K562 (cell line): ENCODE measurements around the gene FAR2.

Experiments used
- NFIC ChIP-seq: fragments of 450-650 bp; IDR thresholded peaks from 2 replicates; pipeline ENCODE4 v1.6.1; 2017; ENCODE audit warnings: mild to moderate bottlenecking, inconsistent platforms
- POLR2A ChIP-seq: fragments of 450-650 bp; conservative IDR thresholded peaks from 2 replicates; pipeline ENCODE4 v1.6.1; 2016
- SAP30 ChIP-seq: fragments of 200-600 bp; sonication (generic); IDR thresholded peaks from 2 replicates; pipeline ENCODE4 v1.6.1; 2012; ENCODE audit warnings: borderline replicate concordance, low read depth, mild to moderate bottlenecking, moderate library complexity, low read length, control low read depth, inconsistent platforms; ENCODE audit not compliant: insufficient read depth, poor library complexity, severe bottlenecking
- YBX1 ChIP-seq: fragments of 450-650 bp; IDR thresholded peaks from 2 replicates; pipeline ENCODE4 v1.7.1; 2016; ENCODE audit warnings: mild to moderate bottlenecking
- ZNF124 ChIP-seq: sonication (generic); formaldehyde crosslinking; IDR thresholded peaks from 2 replicates; pipeline ENCODE4 v1.8.1; 2022; ENCODE audit warnings: missing genetic modification reagents
- ZNF133 ChIP-seq: fragments of 250-450 bp; sonication (Bioruptor Pico); IDR thresholded peaks from 2 replicates; pipeline ENCODE4 v1.4.0; 2020; ENCODE audit warnings: mild to moderate bottlenecking
- ZNF444 ChIP-seq: fragments of 250-450 bp; sonication (Bioruptor Pico); IDR thresholded peaks from 2 replicates; pipeline ENCODE4 v1.4.0; 2020; ENCODE audit warnings: mild to moderate bottlenecking, moderate library complexity
- ZZZ3 ChIP-seq: fragments of 450-650 bp; IDR thresholded peaks from 2 replicates; pipeline ENCODE4 v1.6.1; 2016; ENCODE audit warnings: antibody characterized with exemption, mild to moderate bottlenecking, moderate library complexity
- TF ChIP-seq, protein P1 (sequence below): fragments of 450-650 bp; IDR thresholded peaks from 2 replicates; pipeline ENCODE4 v1.6.1; 2016
- TF ChIP-seq, protein P2 (sequence below), 3 experiments: IDR thresholded peaks in 2 of 3; conservative IDR thresholded peaks in 1 of 3; 2 replicates each; pipeline ENCODE4 v1.5.1; 2011 to 2012; ENCODE audit warnings: low read length in 3 of 3, mild to moderate bottlenecking in 3 of 3, control low read depth in 2 of 3, improper control_type of control experiment in 1 of 3, inconsistent platforms in 1 of 3, low read depth in 1 of 3, mixed read lengths in 1 of 3, moderate library complexity in 1 of 3; ENCODE audit not compliant: insufficient read depth in 2 of 3
- TF ChIP-seq, protein P3 (sequence below), 2 experiments: fragments of 200-800 bp in 1 of 2; sonication (Bioruptor generic) in 1 of 2; sonication (generic) in 1 of 2; formaldehyde crosslinking in 1 of 2; IDR thresholded peaks in 1 of 2; conservative IDR thresholded peaks in 1 of 2; 2 replicates each; pipeline versions ENCODE4 v1.5.0 to v1.6.1; 2016 to 2020; ENCODE audit warnings: missing compliant biosample characterization in 1 of 2, missing genetic modification characterization in 1 of 2, missing genetic modification reagents in 1 of 2

DNA sequence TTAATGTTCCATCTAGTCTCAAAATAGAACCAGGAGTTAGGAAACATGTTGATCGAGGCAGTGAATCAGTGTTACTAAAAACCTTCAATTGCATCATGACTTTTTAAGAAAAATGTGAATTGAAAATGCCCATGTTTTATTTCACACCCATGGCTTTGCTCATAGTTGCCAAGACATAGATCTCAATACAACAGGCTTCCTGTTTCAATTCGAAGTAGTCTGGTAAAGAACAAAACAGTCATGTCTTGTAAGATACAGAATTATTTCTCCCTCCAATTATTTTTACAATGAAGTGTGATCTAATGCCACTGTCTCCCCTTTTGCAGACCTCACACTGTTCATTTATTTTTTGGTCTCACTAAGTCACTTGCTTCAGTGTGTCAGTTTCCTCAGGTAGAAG is 44.6 kb upstream of the FAR2 start:
- TF ChIP-seq POLR2A: no peak
- TF ChIP-seq, protein P1, sequence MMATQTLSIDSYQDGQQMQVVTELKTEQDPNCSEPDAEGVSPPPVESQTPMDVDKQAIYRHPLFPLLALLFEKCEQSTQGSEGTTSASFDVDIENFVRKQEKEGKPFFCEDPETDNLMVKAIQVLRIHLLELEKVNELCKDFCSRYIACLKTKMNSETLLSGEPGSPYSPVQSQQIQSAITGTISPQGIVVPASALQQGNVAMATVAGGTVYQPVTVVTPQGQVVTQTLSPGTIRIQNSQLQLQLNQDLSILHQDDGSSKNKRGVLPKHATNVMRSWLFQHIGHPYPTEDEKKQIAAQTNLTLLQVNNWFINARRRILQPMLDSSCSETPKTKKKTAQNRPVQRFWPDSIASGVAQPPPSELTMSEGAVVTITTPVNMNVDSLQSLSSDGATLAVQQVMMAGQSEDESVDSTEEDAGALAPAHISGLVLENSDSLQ: no peak
- TF ChIP-seq, protein P2, sequence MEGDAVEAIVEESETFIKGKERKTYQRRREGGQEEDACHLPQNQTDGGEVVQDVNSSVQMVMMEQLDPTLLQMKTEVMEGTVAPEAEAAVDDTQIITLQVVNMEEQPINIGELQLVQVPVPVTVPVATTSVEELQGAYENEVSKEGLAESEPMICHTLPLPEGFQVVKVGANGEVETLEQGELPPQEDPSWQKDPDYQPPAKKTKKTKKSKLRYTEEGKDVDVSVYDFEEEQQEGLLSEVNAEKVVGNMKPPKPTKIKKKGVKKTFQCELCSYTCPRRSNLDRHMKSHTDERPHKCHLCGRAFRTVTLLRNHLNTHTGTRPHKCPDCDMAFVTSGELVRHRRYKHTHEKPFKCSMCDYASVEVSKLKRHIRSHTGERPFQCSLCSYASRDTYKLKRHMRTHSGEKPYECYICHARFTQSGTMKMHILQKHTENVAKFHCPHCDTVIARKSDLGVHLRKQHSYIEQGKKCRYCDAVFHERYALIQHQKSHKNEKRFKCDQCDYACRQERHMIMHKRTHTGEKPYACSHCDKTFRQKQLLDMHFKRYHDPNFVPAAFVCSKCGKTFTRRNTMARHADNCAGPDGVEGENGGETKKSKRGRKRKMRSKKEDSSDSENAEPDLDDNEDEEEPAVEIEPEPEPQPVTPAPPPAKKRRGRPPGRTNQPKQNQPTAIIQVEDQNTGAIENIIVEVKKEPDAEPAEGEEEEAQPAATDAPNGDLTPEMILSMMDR (IDR thresholded peaks at IDR 0.05 in 2 of 3, conservative IDR thresholded peaks at IDR 0.05 in 1 of 3; ENCODE audit: insufficient read depth in 2 of 3, low read depth in 1 of 3, low read length in 3 of 3): no peak
- no peak for TF ChIP-seq ZZZ3
- TF ChIP-seq YBX1: no peak
- TF ChIP-seq ZNF124 (CRISPR knock-in tag): no peak
- TF ChIP-seq ZNF133 (CRISPR knock-in tag): no peak
- no peak for TF ChIP-seq ZNF444 (CRISPR knock-in tag)
- TF ChIP-seq NFIC: no peak
- TF ChIP-seq, protein P3, sequence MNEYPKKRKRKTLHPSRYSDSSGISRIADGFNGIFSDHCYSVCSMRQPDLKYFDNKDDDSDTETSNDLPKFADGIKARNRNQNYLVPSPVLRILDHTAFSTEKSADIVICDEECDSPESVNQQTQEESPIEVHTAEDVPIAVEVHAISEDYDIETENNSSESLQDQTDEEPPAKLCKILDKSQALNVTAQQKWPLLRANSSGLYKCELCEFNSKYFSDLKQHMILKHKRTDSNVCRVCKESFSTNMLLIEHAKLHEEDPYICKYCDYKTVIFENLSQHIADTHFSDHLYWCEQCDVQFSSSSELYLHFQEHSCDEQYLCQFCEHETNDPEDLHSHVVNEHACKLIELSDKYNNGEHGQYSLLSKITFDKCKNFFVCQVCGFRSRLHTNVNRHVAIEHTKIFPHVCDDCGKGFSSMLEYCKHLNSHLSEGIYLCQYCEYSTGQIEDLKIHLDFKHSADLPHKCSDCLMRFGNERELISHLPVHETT (CRISPR knock-in tag; conservative IDR thresholded peaks at IDR 0.05 in 1 of 2, IDR thresholded peaks at IDR 0.05 in 1 of 2): no peak
- no peak for TF ChIP-seq SAP30
